Transverse colon (tissue), 4 donors: ENCODE data around the gene EYA2.

Experiments used
- EP300 ChIP-seq: sonication (generic); formaldehyde crosslinking; IDR thresholded peaks from one replicate; pipeline ENCODE4 v1.6.1; 2017; ENCODE audit warnings: antibody characterized with exemption, low read depth
- POLR2A ChIP-seq: fragments of 450-650 bp; IDR thresholded peaks from one replicate; pipeline ENCODE4 v1.6.1; 2016; ENCODE audit warnings: antibody characterized with exemption, mild to moderate bottlenecking, moderate library complexity
- POLR2AphosphoS5 ChIP-seq, 3 donors: sonication (generic); formaldehyde crosslinking; IDR thresholded peaks; one replicate each; pipeline ENCODE4 v1.6.1; 2016; ENCODE audit warnings: antibody characterized with exemption in 3 of 3
- TF ChIP-seq, protein P1 (sequence below), 5 experiments: fragments of 200-600 bp in 3 of 5; fragments of 450-650 bp in 2 of 5; sonication (generic) in 3 of 5; IDR thresholded peaks; 1 replicate in 2 of 5; 2 replicates in 3 of 5; pipeline ENCODE4 v1.5.1; 2016 to 2017; ENCODE audit warnings: antibody characterized with exemption in 5 of 5, inconsistent platforms in 3 of 5, mild to moderate bottlenecking in 2 of 5, moderate library complexity in 1 of 5

GRCh38 chr20:46967646-46968045 lies 73.0 kb downstream of the EYA2 start:
- TF ChIP-seq POLR2A (no peak), POLR2AphosphoS5 (IDR thresholded peaks at IDR 0.05) (no peak), EP300 (no peak)
- TF ChIP-seq, protein P1, sequence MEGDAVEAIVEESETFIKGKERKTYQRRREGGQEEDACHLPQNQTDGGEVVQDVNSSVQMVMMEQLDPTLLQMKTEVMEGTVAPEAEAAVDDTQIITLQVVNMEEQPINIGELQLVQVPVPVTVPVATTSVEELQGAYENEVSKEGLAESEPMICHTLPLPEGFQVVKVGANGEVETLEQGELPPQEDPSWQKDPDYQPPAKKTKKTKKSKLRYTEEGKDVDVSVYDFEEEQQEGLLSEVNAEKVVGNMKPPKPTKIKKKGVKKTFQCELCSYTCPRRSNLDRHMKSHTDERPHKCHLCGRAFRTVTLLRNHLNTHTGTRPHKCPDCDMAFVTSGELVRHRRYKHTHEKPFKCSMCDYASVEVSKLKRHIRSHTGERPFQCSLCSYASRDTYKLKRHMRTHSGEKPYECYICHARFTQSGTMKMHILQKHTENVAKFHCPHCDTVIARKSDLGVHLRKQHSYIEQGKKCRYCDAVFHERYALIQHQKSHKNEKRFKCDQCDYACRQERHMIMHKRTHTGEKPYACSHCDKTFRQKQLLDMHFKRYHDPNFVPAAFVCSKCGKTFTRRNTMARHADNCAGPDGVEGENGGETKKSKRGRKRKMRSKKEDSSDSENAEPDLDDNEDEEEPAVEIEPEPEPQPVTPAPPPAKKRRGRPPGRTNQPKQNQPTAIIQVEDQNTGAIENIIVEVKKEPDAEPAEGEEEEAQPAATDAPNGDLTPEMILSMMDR (IDR thresholded peaks at IDR 0.05), result no peak
